ENCODE results near the gene PREPL. TPM values are rescaled to one million over a fixed set of nuclear protein-coding genes. Genes with fewer than 3 reads are reported as not detected.

Gene PREPL
- total RNA-seq, 1 donor from 2014 or later, result 45.6 TPM

- no peak overlapping the region for H3K27ac Mint-ChIP-seq
- H3K9me3 Mint-ChIP-seq (ENCODE audit: low read depth), result no peaks in the 10 kb centered on the region
- DNase-seq (ENCODE audit: low spot score, unreplicated experiment), result no peak
- H3K4me3 Mint-ChIP-seq (ENCODE audit: low read depth), result no peak overlapping the region
- peaks cover 30% of the 10 kb centered on the region for H3K36me3 Mint-ChIP-seq (ENCODE audit: insufficient read depth)
- TF ChIP-seq, protein P1, sequence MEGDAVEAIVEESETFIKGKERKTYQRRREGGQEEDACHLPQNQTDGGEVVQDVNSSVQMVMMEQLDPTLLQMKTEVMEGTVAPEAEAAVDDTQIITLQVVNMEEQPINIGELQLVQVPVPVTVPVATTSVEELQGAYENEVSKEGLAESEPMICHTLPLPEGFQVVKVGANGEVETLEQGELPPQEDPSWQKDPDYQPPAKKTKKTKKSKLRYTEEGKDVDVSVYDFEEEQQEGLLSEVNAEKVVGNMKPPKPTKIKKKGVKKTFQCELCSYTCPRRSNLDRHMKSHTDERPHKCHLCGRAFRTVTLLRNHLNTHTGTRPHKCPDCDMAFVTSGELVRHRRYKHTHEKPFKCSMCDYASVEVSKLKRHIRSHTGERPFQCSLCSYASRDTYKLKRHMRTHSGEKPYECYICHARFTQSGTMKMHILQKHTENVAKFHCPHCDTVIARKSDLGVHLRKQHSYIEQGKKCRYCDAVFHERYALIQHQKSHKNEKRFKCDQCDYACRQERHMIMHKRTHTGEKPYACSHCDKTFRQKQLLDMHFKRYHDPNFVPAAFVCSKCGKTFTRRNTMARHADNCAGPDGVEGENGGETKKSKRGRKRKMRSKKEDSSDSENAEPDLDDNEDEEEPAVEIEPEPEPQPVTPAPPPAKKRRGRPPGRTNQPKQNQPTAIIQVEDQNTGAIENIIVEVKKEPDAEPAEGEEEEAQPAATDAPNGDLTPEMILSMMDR (IDR thresholded peaks at IDR 0.05; ENCODE audit: unreplicated experiment), result no peak
- H3K27me3 Mint-ChIP-seq, result no peaks in the 10 kb centered on the region
- H3K4me1 Mint-ChIP-seq (ENCODE audit: low read depth), result no peaks in the 10 kb centered on the region
Measured at GRCh38 chr2:44325897-44326296, 35.4 kb downstream of the PREPL start.

DNA sequence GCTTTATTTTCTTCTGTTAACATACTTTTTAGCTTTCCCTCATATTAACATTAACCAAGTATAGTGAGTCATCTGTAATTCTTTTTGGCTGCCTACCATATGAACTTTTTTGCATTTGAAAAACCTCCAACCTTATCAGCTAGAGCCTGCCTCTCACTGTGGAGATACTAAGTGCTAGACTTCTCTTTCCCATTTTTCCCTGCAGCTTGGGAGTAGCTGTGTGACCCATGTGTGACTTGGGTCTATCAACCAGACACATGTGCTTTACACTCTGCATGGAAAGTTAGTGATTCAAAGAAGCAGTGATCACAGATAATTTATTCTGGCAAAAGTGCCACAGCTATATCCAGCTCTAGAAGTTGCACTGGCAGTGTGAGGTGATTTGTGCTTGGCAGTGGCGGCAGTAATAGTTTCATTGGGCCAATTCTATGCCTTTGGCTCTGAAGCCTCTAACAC is 36.3 kb downstream of the PREPL start:
- no peak overlapping the region for H3K4me3 Mint-ChIP-seq (ENCODE audit: low read depth)
- no peak for DNase-seq (ENCODE audit: low spot score, unreplicated experiment)
- H3K36me3 Mint-ChIP-seq (ENCODE audit: insufficient read depth), result peaks cover 30% of the 10 kb centered on the region
- no peaks in the 10 kb centered on the region for H3K4me1 Mint-ChIP-seq (ENCODE audit: low read depth)
- no peak overlapping the region for H3K27ac Mint-ChIP-seq
- H3K9me3 Mint-ChIP-seq (ENCODE audit: low read depth), result no peaks in the 10 kb centered on the region
- H3K27me3 Mint-ChIP-seq, result no peaks in the 10 kb centered on the region
- TF ChIP-seq, protein P1 (IDR thresholded peaks at IDR 0.05; ENCODE audit: unreplicated experiment), result no peak

DNA sequence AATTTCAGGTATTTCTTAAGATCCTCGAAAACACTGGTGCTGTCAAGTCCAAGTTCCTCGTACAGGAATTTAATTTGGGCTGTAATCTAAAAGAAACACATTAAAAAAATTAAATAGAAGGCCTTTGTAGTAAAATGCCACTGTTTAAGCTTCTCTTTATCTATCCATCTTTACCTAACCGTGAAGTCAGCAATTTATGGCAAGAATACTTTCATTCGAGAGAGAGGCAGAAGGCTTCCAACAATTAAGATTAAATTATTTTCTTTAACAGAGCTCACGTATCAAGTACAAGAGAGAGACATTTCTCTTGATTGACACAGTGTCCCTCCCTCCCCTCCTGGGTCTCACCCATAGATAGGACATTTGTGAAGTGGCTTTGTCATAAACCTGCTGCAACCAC is 39.9 kb downstream of the PREPL start:
- no peak for DNase-seq (ENCODE audit: low spot score, unreplicated experiment)
- Mint-ChIP-seq H3K27me3 (no peaks in the 10 kb centered on the region), H3K4me1 (ENCODE audit: low read depth) (no peaks in the 10 kb centered on the region), H3K36me3 (ENCODE audit: insufficient read depth) (peaks cover 30% of the 10 kb centered on the region), H3K4me3 (ENCODE audit: low read depth) (no peak overlapping the region), H3K9me3 (ENCODE audit: low read depth) (no peaks in the 10 kb centered on the region), H3K27ac (no peak overlapping the region)
- TF ChIP-seq, protein P1 (IDR thresholded peaks at IDR 0.05; ENCODE audit: unreplicated experiment), result no peak

DNA sequence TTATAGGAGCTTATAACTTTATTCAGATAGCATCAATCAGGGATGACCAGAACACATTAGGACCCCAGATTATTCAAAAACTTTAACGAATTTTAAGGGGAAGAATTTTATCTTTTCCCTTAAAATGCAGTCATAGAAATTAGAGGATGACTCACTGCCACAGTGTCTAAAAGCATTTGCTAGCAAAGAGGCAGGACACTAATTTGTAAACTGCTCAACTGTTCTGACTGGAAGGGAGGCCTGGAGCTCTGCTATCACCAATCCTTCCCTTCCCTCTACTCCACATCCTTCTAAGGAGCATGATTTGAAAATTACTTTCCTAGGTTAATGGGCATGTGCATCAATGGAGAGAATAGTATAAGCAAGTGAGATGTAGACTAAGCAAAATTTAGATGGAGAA is 40.5 kb downstream of the PREPL start:
- Mint-ChIP-seq H3K36me3 (ENCODE audit: insufficient read depth) (peaks cover 33% of the 10 kb centered on the region), H3K4me3 (ENCODE audit: low read depth) (no peak overlapping the region), H3K4me1 (ENCODE audit: low read depth) (peaks cover 2% of the 10 kb centered on the region), H3K27ac (no peak overlapping the region), H3K27me3 (no peaks in the 10 kb centered on the region), H3K9me3 (ENCODE audit: low read depth) (no peaks in the 10 kb centered on the region)
- TF ChIP-seq, protein P1 (IDR thresholded peaks at IDR 0.05; ENCODE audit: unreplicated experiment), result no peak
- DNase-seq (ENCODE audit: low spot score, unreplicated experiment), result no peak

- Mint-ChIP-seq H3K36me3 (ENCODE audit: insufficient read depth) (peaks cover 36% of the 10 kb centered on the region), H3K4me1 (ENCODE audit: low read depth) (peaks cover 3% of the 10 kb centered on the region), H3K27ac (no peak overlapping the region), H3K4me3 (ENCODE audit: low read depth) (no peak overlapping the region), H3K9me3 (ENCODE audit: low read depth) (peaks cover 8% of the 10 kb centered on the region), H3K27me3 (no peaks in the 10 kb centered on the region)
- DNase-seq (ENCODE audit: low spot score, unreplicated experiment), result no peak
- TF ChIP-seq, protein P1 (IDR thresholded peaks at IDR 0.05; ENCODE audit: unreplicated experiment), result no peak
Measured at GRCh38 chr2:44315945-44316344, 45.3 kb downstream of the PREPL start.

Measured in progenitor cell of endocrine pancreas (in vitro differentiated cells).